ENCODE measurements around the gene SIDT2.

Gene SIDT2

DNA sequence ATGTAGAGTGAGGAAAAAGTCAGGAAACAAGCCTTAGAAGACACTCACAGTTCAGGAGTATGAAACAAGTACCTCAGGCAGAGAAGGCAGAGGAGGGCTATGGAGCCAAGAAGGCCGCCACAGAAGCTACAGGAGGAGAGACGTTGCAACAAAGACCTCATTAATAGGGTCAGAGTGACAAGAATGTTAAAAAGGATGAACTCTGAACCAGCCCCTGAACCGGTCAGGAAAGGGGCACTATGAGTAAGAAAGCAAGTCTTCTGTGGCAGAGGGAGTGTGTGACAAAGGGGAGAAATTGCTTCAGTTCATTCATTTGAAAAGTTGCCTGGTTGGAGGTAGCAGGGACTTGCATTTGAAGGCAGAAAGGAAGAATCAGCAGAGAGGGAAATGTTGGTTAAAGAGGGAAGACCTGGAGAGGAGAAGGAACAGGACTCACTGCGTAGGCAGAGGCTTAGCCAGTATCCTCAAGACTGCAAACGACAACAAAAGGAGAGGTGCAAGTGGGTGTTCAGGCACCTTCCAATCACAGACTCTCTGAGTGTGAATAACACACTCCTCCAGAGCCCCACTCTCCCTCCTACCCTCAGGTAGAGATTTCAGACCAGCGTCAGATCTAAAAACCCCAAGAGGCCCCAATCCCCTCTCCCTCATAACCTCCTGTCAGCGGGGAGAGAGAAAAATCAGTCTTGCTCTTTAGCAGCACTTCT, 36.0 kb downstream of the SIDT2 start:
- Histone ChIP-seq H3K79me2 (ENCODE audit: insufficient read depth, low read length) (no peaks in the 10 kb centered on the region), H3K4me3 (ENCODE audit: low read depth, low read length, poor library complexity, severe bottlenecking) (no peak overlapping the region), H3K27me3 (ENCODE audit: insufficient read depth, low read length) (no peaks in the 10 kb centered on the region), H4K20me1 (ENCODE audit: insufficient read depth, low read length) (no peaks in the 10 kb centered on the region), H3K9me3 (ENCODE audit: low read length) (no peaks in the 10 kb centered on the region), H3K4me2 (ENCODE audit: low read length) (no peak overlapping the region), H3K9me2 (ENCODE audit: low read depth, low read length) (no peaks in the 10 kb centered on the region), H3K4me1 (ENCODE audit: insufficient read depth, low read length, severe bottlenecking) (no peaks in the 10 kb centered on the region), H3F3A (ENCODE audit: insufficient read depth, low read length) (no peaks in the 10 kb centered on the region), H3K36me3 (ENCODE audit: insufficient read depth, low read length) (peaks cover 48% of the 10 kb centered on the region), H2AFZ (ENCODE audit: low read length) (no peak overlapping the region), H3K9ac (ENCODE audit: low read length) (no peak overlapping the region), H3K27ac (ENCODE audit: low read depth, low read length, poor library complexity, severe bottlenecking) (no peak overlapping the region)
- no peak for TF ChIP-seq EZH2 (IDR thresholded peaks at IDR 0.05; ENCODE audit: borderline replicate concordance, low read length)
- TF ChIP-seq, protein P1, sequence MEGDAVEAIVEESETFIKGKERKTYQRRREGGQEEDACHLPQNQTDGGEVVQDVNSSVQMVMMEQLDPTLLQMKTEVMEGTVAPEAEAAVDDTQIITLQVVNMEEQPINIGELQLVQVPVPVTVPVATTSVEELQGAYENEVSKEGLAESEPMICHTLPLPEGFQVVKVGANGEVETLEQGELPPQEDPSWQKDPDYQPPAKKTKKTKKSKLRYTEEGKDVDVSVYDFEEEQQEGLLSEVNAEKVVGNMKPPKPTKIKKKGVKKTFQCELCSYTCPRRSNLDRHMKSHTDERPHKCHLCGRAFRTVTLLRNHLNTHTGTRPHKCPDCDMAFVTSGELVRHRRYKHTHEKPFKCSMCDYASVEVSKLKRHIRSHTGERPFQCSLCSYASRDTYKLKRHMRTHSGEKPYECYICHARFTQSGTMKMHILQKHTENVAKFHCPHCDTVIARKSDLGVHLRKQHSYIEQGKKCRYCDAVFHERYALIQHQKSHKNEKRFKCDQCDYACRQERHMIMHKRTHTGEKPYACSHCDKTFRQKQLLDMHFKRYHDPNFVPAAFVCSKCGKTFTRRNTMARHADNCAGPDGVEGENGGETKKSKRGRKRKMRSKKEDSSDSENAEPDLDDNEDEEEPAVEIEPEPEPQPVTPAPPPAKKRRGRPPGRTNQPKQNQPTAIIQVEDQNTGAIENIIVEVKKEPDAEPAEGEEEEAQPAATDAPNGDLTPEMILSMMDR (IDR thresholded peaks at IDR 0.05; ENCODE audit: low read length): no peak

DNA sequence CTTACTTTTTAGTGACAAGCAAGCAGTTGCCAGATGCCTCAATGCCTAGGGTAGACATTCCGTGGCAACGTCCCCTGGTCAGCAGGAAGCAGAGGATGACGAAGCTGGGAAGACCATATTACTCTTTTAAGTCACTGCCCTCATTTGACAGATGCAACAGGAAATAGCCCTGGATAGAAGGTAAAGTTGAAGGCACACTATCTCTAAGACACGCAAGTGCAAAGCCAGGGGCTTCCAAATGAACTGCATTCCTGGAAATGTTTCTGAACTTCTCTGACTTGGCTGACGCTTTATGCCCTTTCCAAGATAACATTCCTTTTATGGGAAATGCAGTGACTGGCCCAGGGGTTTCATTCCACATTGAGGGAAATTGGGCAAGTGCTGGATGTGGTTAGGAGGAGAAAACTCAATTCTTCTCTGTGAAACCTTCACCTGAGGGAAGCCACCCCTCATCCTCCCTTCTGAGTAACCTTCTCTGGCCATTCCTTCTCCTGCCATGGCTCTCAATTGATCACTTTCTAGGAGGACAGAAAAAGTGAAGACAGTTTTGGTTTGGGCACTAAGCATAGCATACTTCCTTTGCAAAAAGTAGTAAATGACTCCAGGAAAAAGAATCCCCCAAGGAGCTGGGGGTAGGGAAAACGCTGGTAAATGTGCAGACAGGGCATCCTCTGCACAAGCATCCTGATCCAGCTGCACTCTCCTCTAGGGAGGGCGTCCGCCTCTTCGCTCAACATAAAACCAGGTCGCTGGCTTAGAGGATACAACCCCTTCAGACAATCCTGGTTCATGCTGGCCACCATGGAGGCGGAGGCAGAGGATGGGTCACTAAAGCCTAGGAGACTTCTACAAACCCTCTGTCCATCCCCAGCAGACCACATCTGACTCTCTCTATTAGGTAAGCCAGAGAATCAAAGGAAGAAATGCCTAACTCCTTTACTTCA, 38.9 kb downstream of the SIDT2 start:
- H3K27me3 ChIP-seq (ENCODE audit: insufficient read depth, low read length): no peaks in the 10 kb centered on the region
- peaks cover 66% of the 10 kb centered on the region for H3K36me3 ChIP-seq (ENCODE audit: insufficient read depth, low read length)
- no peak overlapping the region for H3K4me3 ChIP-seq (ENCODE audit: low read depth, low read length, poor library complexity, severe bottlenecking)
- H2AFZ ChIP-seq (ENCODE audit: low read length): no peak overlapping the region
- TF ChIP-seq, protein P1 (IDR thresholded peaks at IDR 0.05; ENCODE audit: low read length): no peak
- TF ChIP-seq EZH2 (IDR thresholded peaks at IDR 0.05; ENCODE audit: borderline replicate concordance, low read length): no peak
- no peaks in the 10 kb centered on the region for H4K20me1 ChIP-seq (ENCODE audit: insufficient read depth, low read length)
- no peak overlapping the region for H3K9ac ChIP-seq (ENCODE audit: low read length)
- no peaks in the 10 kb centered on the region for H3K9me3 ChIP-seq (ENCODE audit: low read length)
- H3K4me1 ChIP-seq (ENCODE audit: insufficient read depth, low read length, severe bottlenecking): no peaks in the 10 kb centered on the region
- H3K9me2 ChIP-seq (ENCODE audit: low read depth, low read length): no peaks in the 10 kb centered on the region
- H3K27ac ChIP-seq (ENCODE audit: low read depth, low read length, poor library complexity, severe bottlenecking): no peak overlapping the region
- H3K4me2 ChIP-seq (ENCODE audit: low read length): no peak overlapping the region
- H3F3A ChIP-seq (ENCODE audit: insufficient read depth, low read length): no peaks in the 10 kb centered on the region
- no peaks in the 10 kb centered on the region for H3K79me2 ChIP-seq (ENCODE audit: insufficient read depth, low read length)

DNA sequence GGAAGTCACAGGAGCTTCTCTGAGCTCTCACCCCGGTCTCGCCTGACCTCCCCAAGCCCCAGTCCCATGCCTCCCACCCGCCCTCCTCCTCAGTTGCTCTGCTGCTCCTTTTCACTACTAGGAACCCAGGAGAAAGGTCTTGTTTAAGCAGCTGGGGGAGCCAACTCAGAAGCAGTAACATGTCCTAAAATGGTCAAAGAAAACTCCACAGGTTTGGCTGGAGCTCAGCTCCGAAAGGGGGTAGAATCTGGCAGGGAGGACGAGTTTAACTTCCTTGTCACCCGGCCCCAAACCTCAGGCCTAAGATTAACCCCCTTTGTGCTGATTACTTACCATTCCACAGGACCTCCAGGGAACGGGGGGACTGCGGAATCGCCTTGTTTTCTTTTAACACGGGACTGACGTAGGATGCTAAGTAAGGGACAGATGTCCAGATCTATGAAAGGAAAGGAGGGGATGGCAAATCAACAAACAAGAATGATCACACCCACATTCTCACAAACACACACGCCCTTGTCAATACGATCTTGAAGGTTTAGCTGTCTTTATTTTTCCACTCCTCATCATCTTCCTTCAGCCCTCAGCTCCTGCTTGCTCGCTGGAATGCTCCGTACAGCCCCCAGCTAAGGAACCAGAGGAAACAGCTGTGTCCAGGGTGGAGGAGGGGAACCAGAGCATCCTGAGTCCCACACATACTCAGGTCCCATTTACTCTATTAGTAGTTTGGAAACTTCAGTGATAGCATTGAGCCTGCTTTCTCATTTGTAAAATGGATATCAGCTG, 39.8 kb downstream of the SIDT2 start:
- no peaks in the 10 kb centered on the region for H3K9me2 ChIP-seq (ENCODE audit: low read depth, low read length)
- H3K9me3 ChIP-seq (ENCODE audit: low read length): no peaks in the 10 kb centered on the region
- no peaks in the 10 kb centered on the region for H3K4me1 ChIP-seq (ENCODE audit: insufficient read depth, low read length, severe bottlenecking)
- TF ChIP-seq EZH2 (IDR thresholded peaks at IDR 0.05; ENCODE audit: borderline replicate concordance, low read length): no peak
- TF ChIP-seq, protein P1 (IDR thresholded peaks at IDR 0.05; ENCODE audit: low read length): no peak
- no peaks in the 10 kb centered on the region for H4K20me1 ChIP-seq (ENCODE audit: insufficient read depth, low read length)
- H3K4me3 ChIP-seq (ENCODE audit: low read depth, low read length, poor library complexity, severe bottlenecking): no peak overlapping the region
- H3K9ac ChIP-seq (ENCODE audit: low read length): no peak overlapping the region
- H3K27ac ChIP-seq (ENCODE audit: low read depth, low read length, poor library complexity, severe bottlenecking): no peak overlapping the region
- H3K4me2 ChIP-seq (ENCODE audit: low read length): no peak overlapping the region
- no peaks in the 10 kb centered on the region for H3K27me3 ChIP-seq (ENCODE audit: insufficient read depth, low read length)
- no peaks in the 10 kb centered on the region for H3F3A ChIP-seq (ENCODE audit: insufficient read depth, low read length)
- H3K79me2 ChIP-seq (ENCODE audit: insufficient read depth, low read length): no peaks in the 10 kb centered on the region
- peaks cover 66% of the 10 kb centered on the region for H3K36me3 ChIP-seq (ENCODE audit: insufficient read depth, low read length)
- H2AFZ ChIP-seq (ENCODE audit: low read length): no peak overlapping the region

Data from OCI-LY1 (cell line).